ENCODE measurements around the gene OSBP2.
"Not testable (repeated sequence)": the region's sequence is repeated elsewhere in the genome, so short reads cannot be mapped to it uniquely, and the experiment has no call there.

OSBP2 gene

GRCh38 chr22:30721741-30722140 lies 27.1 kb downstream of the OSBP2 start:
- DNase-seq: no peak

- DNase-seq: no peak
Observed at GRCh38 chr22:30728826-30729225, 34.2 kb downstream of the OSBP2 start.

- DNase-seq: no peak
Observed at GRCh38 chr22:30731658-30732057, 37.0 kb downstream of the OSBP2 start.

GRCh38 chr22:30732426-30732825 lies 37.8 kb downstream of the OSBP2 start:
- no peak for DNase-seq

GRCh38 chr22:30733181-30733631 lies 38.5 kb downstream of the OSBP2 start:
- DNase-seq: no peak

GRCh38 chr22:30740007-30740406 lies 45.3 kb downstream of the OSBP2 start:
- not testable (repeated sequence) for DNase-seq

GRCh38 chr22:30740511-30740910 lies 45.8 kb downstream of the OSBP2 start:
- DNase-seq: not testable (repeated sequence)

- no peak for DNase-seq
Observed at GRCh38 chr22:30742291-30743256, 47.9 kb downstream of the OSBP2 start.

GRCh38 chr22:30743257-30744020 lies 48.8 kb downstream of the OSBP2 start:
- no peak for DNase-seq

GRCh38 chr22:30744224-30744623 lies 49.5 kb downstream of the OSBP2 start:
- no peak for DNase-seq

GRCh38 chr22:30747493-30747892 lies 52.8 kb downstream of the OSBP2 start:
- no peak for DNase-seq

GRCh38 chr22:30749272-30749671 lies 54.6 kb downstream of the OSBP2 start:
- no peak for DNase-seq

- DNase-seq: no peak
Observed at GRCh38 chr22:30749849-30750248, 55.2 kb downstream of the OSBP2 start.

- DNase-seq: no peak
Observed at GRCh38 chr22:30751529-30751928, 56.9 kb downstream of the OSBP2 start.

- no peak for DNase-seq
Observed at GRCh38 chr22:30752771-30753170, 58.1 kb downstream of the OSBP2 start.

- no peak for DNase-seq
Observed at GRCh38 chr22:30753701-30754100, 59.0 kb downstream of the OSBP2 start.

GRCh38 chr22:30754521-30754920 lies 59.8 kb downstream of the OSBP2 start:
- no peak for DNase-seq

- no peak for DNase-seq
Observed at GRCh38 chr22:30754971-30755758, 60.5 kb downstream of the OSBP2 start.

GRCh38 chr22:30755759-30756124 lies 61.1 kb downstream of the OSBP2 start:
- DNase-seq: no peak

GRCh38 chr22:30763815-30764673 lies 69.4 kb downstream of the OSBP2 start:
- peak; percentile 43 for DNase-seq

GRCh38 chr22:30767661-30768060 lies 73.0 kb downstream of the OSBP2 start:
- DNase-seq: no peak

- no peak for DNase-seq
Observed at GRCh38 chr22:30770716-30771115, 76.0 kb downstream of the OSBP2 start.

Measured in GF-D8 (cell line).